ENCODE results near the gene CLSTN3. TPM values are rescaled to one million over a fixed set of nuclear protein-coding genes. Genes with fewer than 3 reads are reported as not detected.

CLSTN3 gene
- total and polyA plus RNA-seq, 10 of the 15 experiments (the other 5 are each of a cell fraction or from before 2014, with no cell fraction given), result 0.09 to 35.9 (median 11.3) TPM

- TF ChIP-seq ZNF592 (IDR thresholded peaks at IDR 0.05), result no peak
- no peak for TF ChIP-seq IKZF1 (conservative IDR thresholded peaks at IDR 0.05)
Observed at GRCh38 chr12:7197841-7198240, 67.7 kb downstream of the CLSTN3 start (continued).

GRCh38 chr12:7203109-7203508 lies 72.9 kb downstream of the CLSTN3 start:
- SMC1A ChIA-PET (ENCODE audit: uncharacterized antibody, unreplicated experiment), result no interaction called here

More at GRCh38 chr12:7203109-7203508, 72.9 kb downstream of the CLSTN3 start:
- Histone ChIP-seq H3K27ac (ENCODE audit: control insufficient read depth, insufficient read depth) (no peak overlapping the region), H3K79me2 (ENCODE audit: control insufficient read depth, insufficient read depth, low read length) (no peaks in the 10 kb centered on the region), H3K4me1 (ENCODE audit: control insufficient read depth, insufficient read depth, low read length) (no peaks in the 10 kb centered on the region), H3K36me3 (ENCODE audit: control insufficient read depth in 2 of 2, insufficient read depth in 2 of 2, low read length in 1 of 2) (peaks cover 5 to 16% of the 10 kb centered on the region in 2 experiments), H3K9me3 (replicated peaks; ENCODE audit: control insufficient read depth, insufficient read depth, low read length) (no peaks in the 10 kb centered on the region), H2AFZ (ENCODE audit: control insufficient read depth, low read depth, low read length) (no peak overlapping the region), H3K9ac (ENCODE audit: control insufficient read depth, insufficient read depth, low read length) (no peak overlapping the region), H3K4me3 (no peak overlapping the region), H4K20me1 (ENCODE audit: control insufficient read depth, insufficient read depth) (no peaks in the 10 kb centered on the region), H3K27me3 (replicated peaks in 1 of 2; ENCODE audit: control insufficient read depth in 2 of 2, insufficient read depth in 2 of 2, low read length in 1 of 2) (no peaks in the 10 kb centered on the region), H3K4me2 (ENCODE audit: control insufficient read depth, insufficient read depth) (no peak overlapping the region)
- WGBS (ENCODE audit: insufficient coverage, insufficient replicate concordance, low lambda C conversion rate, missing lambda C conversion rate), result 97% methylated on average over 4 of the region's 4 CpGs
- no peak for DNase-seq (ENCODE audit: low read depth, low spot score)
- intact Hi-C loops (cut with micrococcal nuclease; ENCODE audit: unreplicated experiment), result no loop called here
- POLR2A ChIA-PET, result interaction anchor here (0.6 kb wide), 1 partner anchor 23 kb away, joined by 3 read pairs; no protein-coding TSS in a partner anchor
- no peak for FAIRE-seq
- BruUV-seq (replicated peaks), result no TSS peak
- CTCF ChIA-PET, result no interaction called here
- RAD21 ChIA-PET (ENCODE audit: unreplicated experiment), result no interaction called here
- in situ Hi-C loops (cut with MboI), result no loop called here
- no peak for ATAC-seq
- no peak for TF ChIP-seq ZBTB4 (CRISPR knock-in tag; IDR thresholded peaks at IDR 0.05)
- no peak for TF ChIP-seq LARP7 (IDR thresholded peaks at IDR 0.05)
- TF ChIP-seq SMC3 (IDR thresholded peaks at IDR 0.05; ENCODE audit: borderline replicate concordance, low read length), result no peak
- TF ChIP-seq RUNX3 (IDR thresholded peaks at IDR 0.05; ENCODE audit: low read length), result no peak
- TF ChIP-seq NFYB (IDR thresholded peaks at IDR 0.05; ENCODE audit: insufficient read depth, low read depth, low read length), result no peak
- TF ChIP-seq SIN3A (IDR thresholded peaks at IDR 0.05; ENCODE audit: low read depth, low read length), result no peak
- TF ChIP-seq TARDBP (IDR thresholded peaks at IDR 0.05; ENCODE audit: borderline replicate concordance), result no peak
- no peak for TF ChIP-seq WRNIP1 (IDR thresholded peaks at IDR 0.05; ENCODE audit: borderline replicate concordance, low read depth, low read length)
